H1 (cell line): ENCODE data around the gene MYBPHL. TPM values are rescaled to one million over a fixed set of nuclear protein-coding genes. Genes with fewer than 3 reads are reported as not detected.

Experiments
- ATF2 ChIP-seq: IDR thresholded peaks from 2 replicates; pipeline ENCODE4 v1.6.1; 2012; ENCODE audit warnings: low read length, inconsistent platforms
- CBX5 ChIP-seq: fragments of 300-800, 300-1000 bp; sonication (generic); IDR thresholded peaks from 2 replicates; pipeline ENCODE4 v1.7.1; 2016; ENCODE audit warnings: antibody characterized with exemption, low read length, low read depth
- CBX8 ChIP-seq: fragments of 300-800, 300-1000 bp; sonication (generic); IDR thresholded peaks from 2 replicates; pipeline ENCODE4 v1.7.1; 2016; ENCODE audit warnings: low read depth, low read length, borderline replicate concordance
- CEBPB ChIP-seq: IDR thresholded peaks from 2 replicates; pipeline ENCODE4 v1.6.1; 2012; ENCODE audit warnings: low read depth, low read length
- CTCF ChIP-seq, 3 experiments: IDR thresholded peaks; 1 replicate in 2 of 3; 2 replicates in 1 of 3; pipeline versions ENCODE4 v1.5.1 to v1.6.1; 2011; ENCODE audit warnings: low read length in 3 of 3, mild to moderate bottlenecking in 3 of 3, inconsistent platforms in 2 of 3, low read depth in 1 of 3, moderate library complexity in 1 of 3; ENCODE audit not compliant: insufficient read depth in 1 of 3; ENCODE audit errors: control extremely low read depth in 1 of 3
- E2F6 ChIP-seq: IDR thresholded peaks from 2 replicates; pipeline ENCODE4 v1.6.1; 2012; ENCODE audit warnings: inconsistent platforms
- HDAC2 ChIP-seq, 2 experiments: fragments of 300-600 bp in 1 of 2; sonication (generic) in 1 of 2; IDR thresholded peaks; 2 replicates each; pipeline ENCODE4 v1.6.1; 2011 to 2012; ENCODE audit warnings: low read depth in 2 of 2, low read length in 2 of 2, mild to moderate bottlenecking in 2 of 2, moderate library complexity in 2 of 2, borderline replicate concordance in 1 of 2, inconsistent platforms in 1 of 2
- NRF1 ChIP-seq: IDR thresholded peaks from 2 replicates; pipeline ENCODE4 v1.6.1; 2011; ENCODE audit warnings: mild to moderate bottlenecking, low read depth, low read length, improper control_type of control experiment
- POLR2A ChIP-seq, 2 experiments: IDR thresholded peaks; 1 replicate in 1 of 2; 2 replicates in 1 of 2; pipeline ENCODE4 v1.6.1; 2011; ENCODE audit warnings: low read depth in 2 of 2, low read length in 2 of 2, mild to moderate bottlenecking in 2 of 2; ENCODE audit errors: control extremely low read depth in 1 of 2
- SRF ChIP-seq: IDR thresholded peaks from 2 replicates; pipeline ENCODE4 v1.6.1; 2011; ENCODE audit warnings: mild to moderate bottlenecking, low read depth, low read length, moderate library complexity
- TBP ChIP-seq: IDR thresholded peaks from 2 replicates; pipeline ENCODE4 v1.6.1; 2011; ENCODE audit warnings: low read depth, low read length, improper control_type of control experiment
- YY1 ChIP-seq: IDR thresholded peaks from 2 replicates; pipeline ENCODE4 v1.6.1; 2011; ENCODE audit warnings: low read depth, mild to moderate bottlenecking, low read length
- polyA plus RNA-seq, 7 experiments: library from polyadenylated mRNA; depleted of rRNA in 3 of 7; stranded (reverse) in 5 of 7; unstranded in 2 of 7; fragments of >200 nt in 5 of 7; fragments of 200-250 nt in 2 of 7; gene quantifications; 1 replicate in 5 of 7; 2 replicates in 1 of 7; 4 replicates in 1 of 7; pipeline versions ENCODE4 v1.2.1 to v1.2.3, GENCODE V29; 2011 to 2013; ENCODE audit warnings: missing spikeins in 2 of 7, mixed read lengths in 2 of 7
- total RNA-seq: library from RNA; stranded (reverse); fragmentation: NEBNext Ultra II Directional; extraction: Animal tissue kit (Norgen Biotek cat#: 25700); gene quantifications from 2 replicates; pipeline ENCODE4 v1.2.1, GENCODE V29; 2021

The MYBPHL gene
- total and polyA plus RNA-seq, 2 of the 8 experiments (the other 6 are each of a cell fraction or from before 2014, with no cell fraction given) = 0.24 to 0.30 TPM

- TF ChIP-seq CBX5 (no peak), E2F6 (no peak), SRF (peak; percentile 55; the same call in 1 of the 2 replicates), NRF1 (no peak), CEBPB (no peak), CTCF (IDR thresholded peaks at IDR 0.05; ENCODE audit: control extremely low read depth in 1 of 3, insufficient read depth in 1 of 3, low read depth in 1 of 3, low read length in 3 of 3) (no peak), HDAC2 (IDR thresholded peaks at IDR 0.05; ENCODE audit: borderline replicate concordance in 1 of 2, low read depth in 2 of 2, low read length in 2 of 2) (no peak), ATF2 (no peak), CBX8 (no peak), TBP (no peak), YY1 (peak; percentile 56; the same call in 1 of the 2 replicates), POLR2A (IDR thresholded peaks at IDR 0.05; ENCODE audit: control extremely low read depth in 1 of 2, low read depth in 2 of 2, low read length in 2 of 2) (peak; percentile 22 to 74)
Measured at GRCh38 chr1:109283748-109284600, 22.8 kb downstream of the MYBPHL start (continued).
